GM12891 (cell line): Measurements from ENCODE around the gene LIN9.

ENCODE experiments used
- PAX5 ChIP-seq: IDR thresholded peaks from 2 replicates; pipeline ENCODE4 v1.6.1; 2011; ENCODE audit warnings: low read length, moderate library complexity, mild to moderate bottlenecking; ENCODE audit not compliant: insufficient read depth, severe bottlenecking
- POLR2A ChIP-seq: IDR thresholded peaks from 2 replicates; pipeline ENCODE4 v1.6.1; 2011; ENCODE audit warnings: low read depth, low read length, control low read depth
- POLR2AphosphoS5 ChIP-seq: IDR thresholded peaks from 2 replicates; pipeline ENCODE4 v1.6.1; 2011; ENCODE audit warnings: low read depth, low read length, control low read depth
- POU2F2 ChIP-seq: IDR thresholded peaks from 2 replicates; pipeline ENCODE4 v1.6.1; 2011; ENCODE audit warnings: low read depth, mild to moderate bottlenecking, control low read depth, low read length, moderate library complexity
- SPI1 ChIP-seq: IDR thresholded peaks from 2 replicates; pipeline ENCODE4 v1.6.1; 2011; ENCODE audit warnings: low read depth, low read length, control low read depth
- TAF1 ChIP-seq: IDR thresholded peaks from 2 replicates; pipeline ENCODE4 v1.6.1; 2011; ENCODE audit warnings: low read depth, low read length, control low read depth

DNA sequence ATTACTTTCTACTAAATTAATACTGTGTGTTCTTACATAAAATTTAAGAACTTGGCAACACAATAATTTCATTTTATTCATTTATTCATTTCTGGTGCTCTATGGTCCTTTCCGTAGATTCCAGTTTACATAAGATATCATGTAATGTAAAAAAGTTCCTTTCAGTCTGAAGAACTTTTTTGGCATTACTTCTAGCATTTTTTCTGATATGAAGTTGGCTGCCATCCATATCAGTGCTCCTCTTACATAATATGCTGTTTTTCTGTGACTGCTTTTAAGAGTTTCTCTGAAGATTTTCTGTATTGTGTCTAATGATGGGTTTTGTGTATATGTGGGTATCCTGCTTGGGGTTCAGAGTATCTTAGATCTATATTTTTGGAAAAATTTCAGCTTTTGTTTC lies 34.8 kb downstream of the LIN9 start:
- TF ChIP-seq POLR2A (no peak), TAF1 (no peak), SPI1 (no peak), POLR2AphosphoS5 (no peak), POU2F2 (no peak), PAX5 (no peak)
